Inflammatory macrophage treated with lipopolysaccharide for 4 hours (primary cell): ENCODE results near the gene PHPT1.
A peak's percentile ranks its signal among the peaks of the same experiment; 100 is the strongest.
"Not testable (repeated sequence)": the region's sequence is repeated elsewhere in the genome, so short reads cannot be mapped to it uniquely, and the experiment has no call there.

Source experiments
- DNase-seq: peaks from one replicate; pipeline ENCODE4 v3.0.0-alpha.2; 2020

PHPT1 gene

DNA sequence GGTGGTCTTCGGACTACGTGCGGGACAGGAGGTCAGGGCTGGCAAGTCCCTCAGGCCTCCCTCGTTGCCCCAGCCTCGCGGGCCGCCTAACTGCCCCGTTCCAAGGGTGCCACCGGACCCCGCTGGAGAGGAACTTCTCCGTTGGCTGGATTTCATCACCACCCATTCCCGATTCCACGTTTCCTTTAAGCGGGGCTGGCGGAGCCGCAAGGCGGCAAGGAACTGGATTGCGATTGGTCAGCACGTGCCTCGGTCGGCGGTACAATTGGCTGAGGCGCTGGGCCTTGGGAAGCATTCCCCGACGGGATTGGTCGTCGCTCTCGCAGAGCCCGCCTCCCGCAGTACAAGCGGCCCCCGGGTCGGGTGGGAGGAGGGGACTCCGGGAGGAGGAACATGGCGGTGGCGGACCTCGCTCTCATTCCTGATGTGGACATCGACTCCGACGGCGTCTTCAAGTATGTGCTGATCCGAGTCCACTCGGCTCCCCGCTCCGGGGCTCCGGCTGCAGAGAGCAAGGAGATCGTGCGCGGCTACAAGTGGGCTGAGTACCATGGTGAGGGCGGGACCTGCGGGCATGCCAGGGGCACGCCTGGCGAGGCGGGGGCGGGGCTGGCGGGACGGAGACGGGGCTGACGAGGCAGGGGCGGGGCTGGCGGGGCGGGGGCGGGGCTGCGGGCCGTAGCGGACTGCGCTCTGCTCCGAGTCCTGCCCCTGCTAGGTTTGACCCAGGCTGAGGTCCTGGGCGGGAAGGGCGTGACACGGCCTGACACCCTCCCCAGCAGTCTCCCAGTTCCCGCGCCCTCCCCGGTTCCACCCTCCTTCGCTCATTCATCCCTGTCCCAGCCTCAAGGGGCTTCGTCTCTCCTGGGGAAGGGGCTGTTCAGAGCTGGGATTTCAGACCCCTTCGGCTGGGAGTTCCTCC, at the start of gene PHPT1:
TSS of gene PHPT1 (plus strand) at position 372 of the 922 bp plus-strand sequence. CDS start at position 394, 22 bp downstream.
- DNase-seq: peak; percentile 100

DNA sequence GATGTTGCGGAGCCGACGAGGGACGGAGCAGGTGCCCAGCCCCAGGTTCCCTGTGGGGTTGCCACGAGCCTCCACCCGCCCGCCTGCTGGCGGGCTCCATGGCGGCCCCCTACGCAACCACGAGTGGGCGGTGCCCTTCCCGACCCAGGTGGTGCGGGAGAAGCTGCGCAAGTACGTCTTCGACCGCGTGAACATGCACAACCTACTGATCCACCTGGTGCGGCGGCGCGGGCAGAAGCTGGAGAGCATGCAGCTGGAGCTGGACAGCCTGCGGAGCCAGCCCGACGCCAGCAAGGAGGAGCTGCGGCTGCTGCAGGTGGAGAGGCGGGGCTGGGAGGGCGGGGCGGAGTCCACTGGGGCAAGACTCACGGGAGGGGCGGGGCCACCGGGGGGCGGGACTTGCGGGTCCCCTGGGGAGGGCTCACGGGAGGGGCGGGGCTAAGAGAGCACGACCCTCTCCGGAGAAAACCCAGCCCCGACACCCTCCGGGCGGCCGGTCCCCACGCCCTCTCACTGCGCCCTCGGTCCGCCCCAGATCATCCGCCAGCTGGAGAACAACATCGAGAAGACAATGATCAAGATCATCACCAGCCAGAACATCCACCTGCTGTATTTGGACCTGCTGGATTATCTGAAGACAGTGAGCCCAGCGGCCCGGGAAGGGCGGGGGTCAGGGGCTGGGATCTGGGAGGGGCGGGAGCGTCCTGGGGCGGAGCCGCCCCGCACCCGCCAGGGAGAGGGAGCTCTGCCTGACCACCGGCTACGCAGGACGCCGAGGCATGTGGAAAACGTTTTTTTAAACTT, 49.2 kb upstream of the PHPT1 start:
- peak; percentile 39 for DNase-seq

DNA sequence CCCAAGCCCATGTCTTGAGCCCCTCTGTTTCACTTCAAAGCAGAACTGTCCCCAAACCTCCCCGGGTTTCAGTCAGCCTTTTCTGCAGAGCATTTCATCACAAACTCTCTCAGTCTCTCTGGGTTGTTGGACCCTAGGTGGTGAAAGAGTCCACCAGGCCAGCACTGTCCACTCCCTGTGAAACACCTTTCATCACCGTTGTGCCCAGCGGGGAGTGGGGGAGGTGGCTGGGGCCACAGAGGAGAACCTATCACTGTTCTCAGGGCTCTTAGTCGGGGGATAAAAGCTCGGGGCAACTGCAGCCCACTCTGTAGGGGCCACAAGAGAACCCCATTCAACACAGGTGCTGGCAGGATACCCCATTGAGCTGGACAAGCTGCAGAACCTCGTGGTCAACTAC, 46.9 kb upstream of the PHPT1 start:
- no peak for DNase-seq

GRCh38 chr9:136803009-136803550, 46.1 kb upstream of the PHPT1 start:
- DNase-seq: not testable (repeated sequence)

GRCh38 chr9:136803551-136804508, 45.4 kb upstream of the PHPT1 start:
- DNase-seq: no peak

- no peak for DNase-seq
Measured at GRCh38 chr9:136804509-136805206, 44.6 kb upstream of the PHPT1 start.

DNA sequence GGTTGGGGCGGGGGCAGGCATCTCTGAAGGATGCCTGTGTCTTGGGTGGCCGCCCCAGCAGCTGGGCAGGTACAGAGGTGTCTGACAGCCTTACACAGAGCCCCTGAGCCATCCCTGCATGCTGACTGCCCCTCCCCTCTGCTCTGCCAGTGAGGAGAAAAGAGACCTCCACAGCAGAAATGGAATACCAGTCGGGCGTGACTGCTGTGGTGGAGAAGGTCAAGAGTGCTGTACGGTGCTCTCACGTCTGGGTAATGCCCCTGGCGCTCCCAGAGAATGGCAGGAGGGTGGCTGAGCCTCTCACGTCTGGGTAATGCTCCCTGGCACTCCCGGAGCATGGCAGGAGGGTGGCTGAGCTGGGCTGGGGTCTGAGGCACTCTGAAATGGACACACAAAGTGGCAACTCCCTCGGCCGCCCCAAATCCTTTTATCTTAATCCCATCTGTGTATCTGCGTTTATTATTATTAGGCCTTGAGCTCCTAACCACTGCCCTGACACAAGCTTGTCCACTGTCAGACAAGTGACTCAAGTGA, 43.9 kb upstream of the PHPT1 start:
- DNase-seq: no peak

- DNase-seq: no peak
Measured at GRCh38 chr9:136806067-136806466, 43.1 kb upstream of the PHPT1 start.

GRCh38 chr9:136806631-136807201, 42.5 kb upstream of the PHPT1 start:
- DNase-seq: no peak

- peak; percentile 80 for DNase-seq
Measured at GRCh38 chr9:136807281-136808074, 41.7 kb upstream of the PHPT1 start, which contains the start of gene RABL6. TSS of gene RABL6 (plus strand) at chr9:136807948. CDS start at chr9:136808197, 249 bp downstream.

- DNase-seq: no peak
Measured at GRCh38 chr9:136808075-136808805, 41.0 kb upstream of the PHPT1 start.

- DNase-seq: peak; percentile 16
Measured at GRCh38 chr9:136808806-136809158, 40.4 kb upstream of the PHPT1 start.

DNA sequence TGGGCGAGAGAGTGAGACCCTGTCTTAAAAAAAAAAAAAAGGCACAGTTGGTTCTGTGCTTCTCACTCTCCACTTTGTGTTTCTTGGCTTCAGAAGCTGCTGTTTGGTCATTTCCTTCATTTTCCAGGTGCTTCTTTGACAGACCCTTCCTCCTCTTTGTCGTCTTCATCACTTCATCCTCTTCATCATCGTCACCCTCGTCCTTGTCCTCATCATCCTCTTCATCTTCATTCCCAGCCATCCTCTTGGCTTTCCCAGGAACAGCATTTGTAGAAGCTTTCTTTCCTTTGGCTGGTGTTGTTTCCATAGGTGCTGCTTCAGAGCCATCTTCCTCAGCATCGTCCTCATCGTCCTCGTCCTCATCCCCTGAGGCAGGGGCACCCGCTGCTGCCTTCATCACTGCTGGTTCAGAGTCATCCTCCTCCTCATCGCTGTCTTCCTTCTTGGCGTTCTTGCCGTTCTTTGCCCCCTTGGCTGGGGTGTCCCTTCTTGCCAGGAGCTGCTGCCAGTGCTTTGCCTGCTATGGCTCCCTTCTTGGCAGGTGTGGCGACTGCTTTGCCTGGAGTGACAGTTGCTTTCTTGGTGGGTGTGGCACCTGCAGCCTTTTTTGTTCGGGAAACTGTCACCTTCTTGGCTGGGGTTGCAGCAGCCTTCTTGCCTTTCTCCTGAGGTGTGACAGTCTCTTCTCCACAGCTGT, 34.3 kb upstream of the PHPT1 start:
- no peak for DNase-seq

GRCh38 chr9:136815422-136815782, 33.8 kb upstream of the PHPT1 start:
- no peak for DNase-seq

- peak; percentile 33 for DNase-seq
Measured at GRCh38 chr9:136820971-136821825, 28.0 kb upstream of the PHPT1 start.

DNA sequence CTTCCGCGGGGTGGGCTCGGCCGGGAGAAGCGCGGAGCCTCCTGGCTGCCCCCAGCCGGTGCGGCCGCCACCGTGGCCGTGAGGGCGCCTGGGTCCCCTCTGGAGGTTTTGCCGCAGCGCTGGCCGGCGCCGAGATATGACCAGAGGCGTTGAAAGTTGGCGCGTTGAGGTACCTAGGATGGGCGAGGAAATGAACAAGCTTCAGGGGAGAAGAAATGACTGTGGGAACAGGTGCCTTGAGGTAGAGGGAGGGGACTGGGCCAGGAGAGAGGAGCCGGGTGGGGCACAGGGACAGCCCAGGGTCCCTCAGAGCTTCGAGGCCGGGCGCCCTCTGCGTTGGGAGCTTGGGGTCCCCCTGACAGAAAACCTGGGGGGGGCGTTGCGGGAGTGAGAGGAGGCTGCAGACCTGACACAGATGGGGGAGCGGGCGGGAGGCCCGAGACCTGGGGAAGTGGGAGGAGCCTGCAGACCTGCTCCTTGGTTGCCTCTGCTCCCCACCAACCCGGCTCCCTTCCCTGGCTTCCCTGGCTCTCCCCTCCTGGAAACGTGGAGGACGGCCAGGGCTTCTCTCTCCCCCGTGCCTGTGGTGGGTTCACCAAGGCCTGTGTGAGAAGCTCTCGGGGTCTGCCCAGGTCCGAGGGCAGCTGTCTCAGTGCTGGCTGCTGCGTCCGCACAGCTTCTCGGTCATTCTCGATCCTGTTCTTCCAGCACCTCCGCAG, 27.2 kb upstream of the PHPT1 start:
- DNase-seq: no peak
